Measurements from ENCODE around the gene CEBPZ.
"Not testable (repeated sequence)": the region's sequence is repeated elsewhere in the genome, so short reads cannot be mapped to it uniquely, and the experiment has no call there.

The CEBPZ gene

DNA sequence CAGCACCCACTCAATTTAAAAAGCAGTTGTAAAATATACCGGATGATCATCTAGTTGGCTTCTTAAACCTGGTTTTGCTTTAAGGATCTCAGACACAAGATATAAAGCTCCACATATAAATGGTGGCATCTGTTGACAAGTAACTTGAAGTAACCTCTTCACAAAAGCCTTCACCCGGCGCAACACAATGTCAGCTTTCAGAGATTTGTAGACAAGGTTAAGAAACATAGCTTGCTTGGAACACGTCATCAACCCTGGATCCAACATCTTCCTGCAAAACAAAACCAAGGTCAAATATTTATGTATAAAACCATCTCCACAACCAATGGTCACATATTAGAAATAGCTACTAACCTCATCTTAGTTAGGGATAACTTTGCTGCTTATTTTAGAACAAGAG, 8.3 kb downstream of the CEBPZ start:
- DNase-seq (ENCODE audit: low spot score): no peak

DNA sequence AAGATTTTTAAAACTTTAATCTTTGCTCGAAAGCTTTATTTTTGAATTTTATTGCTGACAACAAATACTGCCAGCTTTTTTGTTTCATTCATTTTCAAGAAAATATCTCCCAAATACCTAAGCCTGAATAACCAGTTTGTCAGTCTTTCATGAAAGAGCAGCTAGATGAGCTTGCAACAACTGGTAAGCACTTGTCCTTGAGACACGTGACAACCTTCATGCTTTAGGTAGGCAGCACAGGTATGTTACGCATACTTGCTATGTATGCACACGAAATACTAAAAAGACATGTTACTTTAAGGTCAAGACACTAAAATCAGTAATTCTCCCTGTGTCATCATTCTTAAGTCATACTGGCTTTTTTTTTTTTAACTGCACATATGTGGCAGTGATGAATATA, 12.3 kb downstream of the CEBPZ start:
- DNase-seq (ENCODE audit: low spot score): no peak

DNA sequence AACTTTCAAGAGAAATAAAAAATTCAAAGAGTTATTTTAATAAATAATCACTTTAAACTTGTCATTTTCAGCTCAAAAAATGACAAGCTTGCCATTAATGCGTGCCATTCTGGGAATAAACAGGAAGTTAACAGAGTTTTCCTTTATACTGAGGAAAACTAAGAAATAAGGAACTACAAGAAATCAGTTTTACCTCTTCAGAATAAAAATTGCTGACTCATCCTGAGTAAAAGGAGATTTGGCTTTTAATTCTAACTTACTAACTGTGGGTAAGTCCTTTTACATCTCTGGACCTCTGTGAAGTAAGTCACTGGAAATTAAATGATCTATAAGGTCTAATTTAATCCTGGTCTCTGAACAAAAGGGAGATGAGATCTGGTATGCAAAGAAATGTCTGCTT, 16.1 kb downstream of the CEBPZ start:
- no peak for DNase-seq (ENCODE audit: low spot score)

DNA sequence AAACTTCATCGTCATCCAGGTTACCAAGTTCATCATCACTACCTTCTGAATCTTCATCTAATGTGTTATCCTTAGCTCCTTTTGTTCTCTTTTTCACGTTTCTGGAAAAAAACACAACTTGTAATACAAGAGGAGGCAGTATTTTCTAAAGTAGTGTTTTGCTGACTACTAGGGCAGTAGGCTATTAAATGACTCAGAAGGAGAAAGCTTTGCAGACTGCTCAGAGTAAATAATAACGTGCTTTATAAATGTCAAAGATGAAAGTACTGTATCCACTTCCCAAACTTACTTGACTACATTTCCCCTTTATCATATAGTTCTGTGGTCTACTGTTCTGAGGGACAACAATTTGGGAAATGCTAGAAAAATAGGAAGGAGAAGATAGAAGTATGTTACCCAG, 19.5 kb downstream of the CEBPZ start:
- DNase-seq (ENCODE audit: low spot score): no peak

DNA sequence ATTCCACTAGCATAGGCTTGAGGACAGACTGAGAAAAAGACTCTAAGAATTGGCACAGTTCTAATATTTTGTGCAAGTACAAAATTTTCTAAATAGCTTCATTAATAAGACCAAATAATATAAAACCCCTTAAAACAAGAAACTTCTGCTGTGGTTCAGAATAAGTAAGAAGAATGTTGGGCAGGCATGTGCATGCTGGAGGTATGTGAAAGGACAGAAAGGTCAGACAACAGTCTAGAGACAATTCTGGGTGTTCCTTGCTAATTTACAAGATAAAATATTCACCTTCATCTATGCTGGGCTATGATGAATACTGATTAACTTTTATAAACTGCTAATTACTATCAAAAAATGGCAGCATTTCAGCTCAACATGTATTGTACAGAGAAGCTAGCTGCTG, 20.2 kb downstream of the CEBPZ start:
- DNase-seq (ENCODE audit: low spot score): no peak

DNA sequence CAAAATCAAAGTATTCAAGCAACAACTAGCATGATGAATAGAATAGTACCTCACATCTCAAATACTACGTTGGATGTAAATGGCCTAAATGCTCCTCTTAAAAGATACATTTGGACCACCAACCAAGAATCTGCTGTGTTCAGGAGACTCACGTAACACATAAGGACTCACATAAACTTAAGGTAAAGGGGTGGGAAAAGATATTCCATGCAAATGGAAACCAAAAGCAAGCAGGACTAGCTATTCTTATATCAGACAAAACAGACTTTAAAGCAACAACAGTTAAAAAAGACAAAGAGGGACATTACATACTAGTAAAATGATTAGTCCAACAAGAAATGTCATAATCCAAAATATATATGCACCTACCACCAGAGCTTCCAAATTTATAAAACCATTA, 24.6 kb downstream of the CEBPZ start:
- DNase-seq (ENCODE audit: low spot score): not testable (repeated sequence)

DNA sequence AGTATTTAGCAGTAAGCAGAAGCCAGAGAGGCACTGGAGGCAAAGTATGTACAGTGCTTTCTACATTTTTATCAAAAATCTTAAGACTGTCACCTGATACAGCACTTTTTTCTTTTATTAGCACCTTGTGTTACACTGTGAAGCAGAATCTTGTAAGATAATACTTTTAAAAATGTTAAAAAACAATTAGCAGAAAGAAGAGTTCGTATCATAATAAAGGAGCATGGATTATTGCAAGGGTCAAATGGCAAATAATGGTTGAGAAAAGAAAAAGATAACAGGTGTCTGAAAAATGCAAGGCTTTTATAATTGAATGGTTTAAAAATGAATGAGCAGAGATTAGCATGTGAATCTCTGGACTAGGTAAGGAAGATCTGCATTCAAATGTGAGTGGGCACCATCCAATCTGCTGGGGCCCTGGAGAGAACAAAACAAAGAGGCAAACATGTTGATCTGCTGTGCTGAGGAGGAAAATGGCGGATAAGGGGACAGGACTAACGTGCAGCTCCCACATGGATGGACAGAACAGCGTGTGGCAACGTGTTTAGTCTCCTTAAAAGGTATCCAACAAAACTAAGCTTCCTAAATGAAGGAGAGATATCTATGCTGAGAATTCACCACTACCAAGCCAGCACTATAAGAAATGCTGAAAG, 25.6 kb downstream of the CEBPZ start:
- no peak for DNase-seq (ENCODE audit: low spot score)

DNA sequence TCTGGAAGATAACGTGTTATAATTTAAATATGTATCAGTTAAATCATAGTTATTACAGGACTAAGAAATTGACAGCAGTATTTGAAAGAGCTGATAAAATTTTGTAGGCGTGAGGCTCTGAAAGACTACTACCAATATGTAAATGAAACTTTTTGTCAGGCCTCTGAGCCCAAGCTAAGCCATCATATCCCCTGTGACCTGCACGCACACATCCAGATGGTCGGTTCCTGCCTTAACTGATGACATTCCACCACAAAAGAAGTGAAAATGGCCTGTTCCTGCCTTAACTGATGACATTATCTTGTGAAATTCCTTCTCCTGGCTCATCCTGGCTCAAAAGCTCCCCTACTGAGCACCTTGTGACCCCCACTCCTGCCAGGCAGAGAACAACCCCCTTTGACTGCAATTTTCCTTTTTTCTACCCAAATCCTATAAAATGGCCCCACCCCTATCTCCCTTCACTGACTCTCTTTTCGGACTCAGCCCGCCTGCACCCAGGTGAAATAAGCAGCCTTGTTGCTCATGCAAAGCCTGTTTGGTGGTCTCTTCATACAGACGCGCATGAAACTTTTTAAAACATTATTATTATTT, 26.2 kb downstream of the CEBPZ start:
- not testable (repeated sequence) for DNase-seq (ENCODE audit: low spot score)

DNA sequence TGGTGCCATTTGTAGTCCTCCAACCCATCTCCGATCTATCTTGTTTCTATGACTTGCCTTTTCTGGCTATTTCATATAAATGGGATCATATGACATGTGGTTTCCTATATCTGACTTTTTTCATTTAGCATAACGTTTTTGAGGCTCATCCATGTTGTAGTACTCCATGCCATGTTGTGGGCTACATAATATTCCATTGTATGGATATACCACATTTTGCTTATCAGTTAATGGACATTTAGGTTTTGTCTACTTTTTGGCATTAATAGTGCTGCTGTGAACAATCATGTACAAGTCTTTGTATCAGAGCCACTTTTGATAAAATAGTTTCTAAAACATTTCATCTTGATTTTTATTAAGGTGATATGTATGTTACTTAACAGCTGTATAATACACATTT, 27.7 kb downstream of the CEBPZ start:
- DNase-seq (ENCODE audit: low spot score): no peak

DNA sequence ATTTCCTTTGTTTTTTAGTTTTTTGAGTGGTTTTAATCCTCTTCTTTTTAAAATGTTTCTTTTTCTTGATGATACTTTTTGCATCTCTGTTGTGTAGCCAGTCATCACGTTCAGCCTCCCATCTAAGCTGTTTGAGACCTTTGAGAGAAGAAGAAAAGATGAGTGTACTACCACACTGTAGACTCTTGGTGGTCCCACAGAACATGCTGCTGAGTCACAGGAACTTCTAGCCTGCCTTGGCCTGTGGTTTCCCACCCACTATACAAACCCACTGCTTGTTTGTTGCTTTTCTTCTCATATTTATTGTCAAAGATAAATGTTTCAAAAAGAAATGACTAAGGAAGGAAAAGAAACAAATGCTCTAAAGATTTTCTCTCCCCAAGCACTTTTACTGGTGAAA, 29.6 kb downstream of the CEBPZ start:
- no peak for DNase-seq (ENCODE audit: low spot score)

DNA sequence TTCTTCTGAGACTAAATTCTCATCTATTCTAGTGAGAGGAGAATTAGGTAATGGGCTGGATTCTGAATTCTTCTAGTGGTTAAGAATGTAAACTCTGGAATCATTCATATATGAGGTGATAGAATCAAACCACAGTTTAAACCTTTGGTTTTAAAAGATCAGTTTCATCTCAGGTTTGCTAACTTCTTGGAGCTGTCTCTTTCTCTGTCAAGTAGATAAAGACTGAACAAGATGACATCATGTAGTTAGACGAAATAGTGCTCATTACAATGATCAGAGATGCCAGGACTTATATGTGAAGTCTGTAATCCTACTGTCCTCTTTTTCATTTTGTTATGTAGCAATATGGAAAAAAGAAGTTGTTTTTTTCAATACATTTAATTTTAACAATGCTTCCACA, 30.2 kb downstream of the CEBPZ start:
- DNase-seq (ENCODE audit: low spot score): no peak

DNA sequence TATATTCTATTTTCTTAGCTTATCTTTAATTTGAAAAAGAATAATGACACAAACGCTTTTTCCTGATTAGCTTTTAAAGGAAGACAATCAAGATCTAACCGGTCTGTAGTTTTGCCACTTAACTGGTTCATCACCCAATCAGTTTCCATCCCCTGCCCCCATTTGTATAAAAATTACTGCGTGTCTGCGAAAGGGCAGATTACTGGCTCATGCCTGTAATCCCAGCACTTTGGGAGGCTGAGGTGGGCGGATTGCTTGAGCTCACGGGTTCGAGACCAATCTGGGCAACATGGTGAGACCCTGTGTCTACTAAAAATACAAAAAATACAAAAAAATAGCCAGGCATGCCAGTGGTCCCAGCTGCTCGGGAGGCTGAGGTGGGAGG, 32.7 kb downstream of the CEBPZ start:
- DNase-seq (ENCODE audit: low spot score): no peak

DNA sequence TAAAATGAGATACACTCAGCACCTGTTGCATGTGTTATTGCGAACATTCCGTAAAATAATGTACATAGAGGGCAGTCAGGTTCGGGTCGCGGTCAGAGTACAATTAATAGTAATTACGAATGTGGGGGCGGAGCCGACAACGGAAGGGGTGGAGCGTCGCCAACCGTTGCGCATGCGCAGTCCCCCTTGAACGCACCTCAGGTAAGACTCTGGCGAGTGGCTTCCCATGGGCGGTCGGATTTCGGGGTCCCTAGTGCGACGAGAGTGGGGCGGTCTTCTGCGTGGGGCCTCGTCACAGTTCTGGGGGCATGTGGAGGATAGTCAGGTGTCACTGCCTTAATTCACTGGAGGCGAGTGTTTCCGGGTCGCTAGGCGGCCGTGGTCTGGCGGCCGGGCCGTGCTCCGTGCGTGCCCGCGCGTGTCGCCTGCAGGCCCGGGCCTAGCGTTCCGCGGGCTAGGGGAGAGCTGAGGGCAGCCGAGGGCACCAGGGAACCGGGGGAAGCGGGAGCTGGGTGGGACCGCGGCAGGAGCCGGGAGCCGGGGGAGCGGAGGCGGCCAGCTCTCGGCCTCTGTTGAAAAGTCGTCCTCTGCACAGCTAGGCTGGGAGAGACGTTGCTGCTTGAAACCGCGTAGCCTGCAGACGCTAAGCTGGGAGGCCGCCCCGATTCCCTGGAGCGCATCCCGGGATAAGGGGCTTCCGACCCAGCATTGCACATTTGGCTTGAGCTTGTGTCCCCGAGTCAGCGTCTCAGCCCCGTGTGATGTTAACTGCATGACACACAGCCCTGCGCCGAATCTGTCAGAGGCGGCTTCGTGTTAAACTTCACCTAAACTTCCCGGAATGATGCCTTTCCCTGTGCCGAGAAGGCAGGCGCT, 34.8 kb downstream of the CEBPZ start, which contains the start of gene CEBPZOS:
Gene CEBPZOS (plus strand): TSS at position 177 of the 876 bp plus-strand sequence. CDS start 3,209 bp downstream, outside the sequence.
- peak; percentile 78 for DNase-seq (ENCODE audit: low spot score)

DNA sequence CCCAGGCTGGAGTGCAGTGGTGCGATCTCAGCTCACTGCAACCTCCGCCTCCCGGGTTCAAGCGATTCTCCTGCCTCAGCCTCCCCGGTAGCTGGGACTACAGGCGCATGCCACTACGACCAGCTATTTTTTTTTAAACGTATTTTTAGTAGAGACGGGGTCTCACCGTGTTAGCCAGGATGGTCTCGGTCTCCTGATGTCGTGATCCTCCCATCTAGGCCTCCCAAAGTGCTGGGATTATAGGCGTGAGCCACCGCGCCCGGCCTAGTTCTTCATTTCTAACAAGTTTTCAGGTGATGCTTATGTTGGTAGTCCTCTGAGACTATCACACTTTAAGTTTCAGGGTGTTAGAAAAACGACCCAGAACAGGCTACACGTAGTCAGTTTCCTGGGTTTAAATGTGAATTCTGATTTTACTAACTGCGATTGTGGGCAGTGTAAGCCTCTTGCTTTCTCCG, 35.5 kb downstream of the CEBPZ start:
- DNase-seq (ENCODE audit: low spot score): not testable (repeated sequence)

DNA sequence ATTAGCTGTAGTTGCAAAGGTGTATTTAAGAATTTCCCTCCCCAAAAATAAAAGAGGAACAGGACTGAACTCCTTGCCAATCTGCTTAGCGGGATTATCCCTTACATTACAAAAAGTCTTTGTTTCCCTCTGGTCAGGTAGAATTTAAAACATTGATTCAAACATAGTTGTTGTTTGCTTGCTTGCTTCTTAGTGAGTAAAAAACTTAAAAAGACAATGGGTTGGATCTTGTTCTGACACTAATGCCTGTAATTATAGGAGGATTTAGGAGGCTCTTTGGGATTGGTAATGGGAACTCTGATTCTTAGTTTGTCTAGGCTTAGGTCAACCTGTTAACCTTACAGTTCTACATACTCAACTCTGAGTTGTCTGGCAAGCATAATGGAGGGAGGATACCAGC, 38.8 kb downstream of the CEBPZ start:
- DNase-seq (ENCODE audit: low spot score): no peak

DNA sequence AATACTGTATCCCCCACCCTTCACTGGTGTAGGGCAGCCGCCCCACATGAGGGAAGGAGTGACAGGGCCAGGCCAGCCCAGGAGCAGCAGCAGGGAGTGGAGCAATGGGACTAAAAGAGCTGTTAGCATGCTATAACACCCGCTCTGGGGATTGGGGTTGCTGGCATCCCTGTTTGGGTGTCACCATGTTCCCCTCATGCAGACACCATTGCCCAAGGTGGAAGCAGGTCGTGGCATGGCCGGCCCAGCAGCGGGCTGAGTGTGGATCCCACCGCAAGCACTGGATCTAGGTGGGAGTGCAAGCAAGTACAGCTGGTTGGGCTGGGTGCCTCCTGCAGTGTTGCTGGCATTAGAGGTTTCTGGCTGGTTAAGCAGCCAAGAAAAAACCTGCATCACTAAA, 39.6 kb downstream of the CEBPZ start:
- DNase-seq (ENCODE audit: low spot score): no peak

DNA sequence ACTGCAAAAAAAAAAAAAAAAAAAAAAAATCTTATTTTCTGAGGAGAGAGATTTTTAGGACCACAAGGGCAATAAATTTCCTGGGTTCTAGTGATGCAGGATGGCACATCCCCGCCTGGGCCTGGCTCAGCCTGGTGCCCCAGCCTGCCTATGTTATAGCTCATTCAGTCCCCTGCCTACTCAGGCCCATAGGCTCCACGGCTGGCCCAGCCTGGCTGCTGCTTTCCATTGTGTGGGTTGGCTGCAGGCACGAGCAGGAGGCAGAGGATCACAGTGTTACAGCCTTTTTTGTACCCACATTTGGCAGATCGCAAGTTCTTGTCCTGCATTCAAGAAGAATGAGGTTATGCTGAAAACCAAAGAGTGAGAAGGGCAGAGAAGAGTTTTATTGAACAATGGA, 40.1 kb downstream of the CEBPZ start:
- DNase-seq (ENCODE audit: low spot score): no peak

DNA sequence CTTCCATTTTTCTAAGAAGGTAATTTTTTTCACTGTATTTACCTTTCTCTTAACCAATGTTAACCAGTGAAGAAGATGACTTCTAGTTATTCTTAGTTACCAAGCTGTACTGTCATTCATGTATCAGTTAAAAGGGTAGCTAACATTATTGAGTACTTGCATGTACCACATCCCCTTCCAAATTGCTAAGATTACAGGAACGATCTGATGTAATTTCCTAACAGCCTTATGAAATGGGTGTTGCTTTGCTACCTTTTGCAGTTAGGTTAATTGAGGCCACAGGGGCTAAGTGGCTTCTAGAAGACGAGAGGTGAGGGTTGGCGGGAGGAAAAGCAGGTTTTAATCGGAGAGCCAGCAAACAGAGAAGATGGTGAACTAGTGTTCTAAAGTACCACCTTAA, 41.1 kb downstream of the CEBPZ start:
- no peak for DNase-seq (ENCODE audit: low spot score)

DNA sequence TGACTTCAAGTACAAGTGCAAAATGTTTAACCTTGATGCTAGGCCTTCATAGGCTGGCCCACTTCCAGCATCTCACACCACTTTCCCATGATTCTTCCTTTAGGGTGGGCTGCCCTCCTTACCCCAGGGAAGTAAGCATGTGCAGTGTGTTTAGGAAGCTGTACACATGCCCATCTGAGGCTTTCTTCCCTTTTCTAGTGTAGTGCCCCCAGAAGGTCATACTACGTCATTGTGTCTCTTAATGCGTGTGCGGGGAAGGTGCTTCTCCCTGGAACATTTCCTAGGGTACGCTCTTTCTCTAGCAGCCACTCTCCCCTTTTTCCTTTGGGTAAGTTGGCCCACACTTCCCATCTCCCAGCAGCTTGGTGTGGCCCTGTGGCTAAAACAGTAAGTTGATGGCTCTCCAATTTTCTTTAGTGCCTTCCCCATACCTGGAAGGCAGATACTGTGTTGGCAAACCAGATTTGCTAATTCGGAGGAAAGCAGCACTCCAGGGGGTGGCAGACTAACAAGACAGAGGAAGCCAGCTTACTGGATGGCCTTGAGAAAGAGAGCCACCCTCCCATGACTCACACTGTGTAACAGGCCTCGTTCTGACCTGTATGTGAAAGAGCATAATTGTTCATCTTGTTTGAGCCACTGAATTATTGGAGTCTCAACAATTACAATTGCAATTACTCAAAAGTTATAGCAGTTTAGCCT, 41.8 kb downstream of the CEBPZ start:
- peak; percentile 59 for DNase-seq (ENCODE audit: low spot score)

DNA sequence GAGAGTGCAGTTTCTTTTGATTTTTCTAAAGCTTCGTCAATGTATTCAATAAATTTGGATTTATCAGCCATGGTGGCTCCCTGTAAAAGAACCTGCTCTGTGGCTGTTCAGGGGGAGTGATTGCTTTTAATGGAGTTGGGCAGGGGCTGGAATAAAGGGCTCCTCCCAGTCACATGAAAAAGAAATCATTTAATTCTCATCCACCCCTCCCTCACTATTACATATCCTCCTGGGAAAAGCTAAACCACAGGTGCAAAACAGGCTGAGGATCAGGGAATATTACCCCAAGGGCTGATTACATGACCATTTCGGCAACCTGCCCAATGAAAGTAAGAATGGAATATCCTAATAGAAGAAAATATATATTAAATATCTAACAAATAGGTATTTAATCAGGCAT, 42.8 kb downstream of the CEBPZ start, which contains the start of gene SULT6B1:
Gene SULT6B1 (minus strand): TSS at position 101 of the 400 bp plus-strand sequence. CDS start 30 bp downstream, at position 71.
- DNase-seq (ENCODE audit: low spot score): no peak

DNA sequence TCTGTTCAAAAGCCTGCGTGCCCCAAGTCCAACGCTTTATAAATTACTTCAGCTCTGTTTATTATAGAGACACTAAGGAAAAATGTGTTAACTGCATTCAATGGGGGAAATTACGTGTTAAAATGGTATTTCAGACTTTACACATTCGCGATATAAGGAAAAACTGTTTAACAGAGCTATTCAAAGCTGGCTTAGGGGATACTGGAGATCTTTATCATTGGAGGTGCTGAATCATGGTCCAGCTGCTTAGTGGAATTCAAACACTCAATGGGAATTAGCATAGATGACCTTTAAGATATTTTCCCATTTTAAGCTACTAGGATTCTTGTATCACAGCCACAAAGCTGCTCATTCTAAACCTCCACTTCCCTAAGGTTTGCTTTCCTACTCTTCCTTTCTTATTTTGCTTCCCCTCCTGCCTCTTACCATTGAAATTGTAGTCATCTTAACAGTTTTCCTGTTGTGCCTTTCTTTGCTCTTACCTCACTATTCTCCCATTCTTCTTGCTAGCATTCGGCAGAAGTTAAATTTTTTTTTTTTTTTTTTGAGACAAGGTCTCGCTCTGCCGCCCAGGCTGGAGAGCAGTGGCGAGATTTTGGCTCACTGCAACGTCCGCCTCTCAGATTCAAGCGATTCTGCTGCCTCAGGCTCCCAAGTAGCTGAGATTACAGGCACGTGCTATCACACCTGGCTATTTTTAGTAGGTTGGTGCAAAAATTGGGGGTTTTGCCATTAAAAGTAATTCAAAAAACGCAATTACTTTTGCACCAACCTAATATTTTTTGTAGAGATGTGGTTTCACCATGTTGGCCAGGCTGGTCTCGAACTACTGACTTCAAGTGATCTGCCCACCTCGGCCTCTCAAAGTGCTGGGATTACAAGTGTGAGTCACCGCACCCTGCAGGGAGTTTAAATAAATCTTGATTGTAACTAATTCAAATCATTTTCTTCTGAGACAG, 49.4 kb downstream of the CEBPZ start:
- DNase-seq (ENCODE audit: low spot score): no peak

All from kidney capillary endothelial cell (primary cell).